Pons (tissue), 1 donor: ENCODE data around the gene ADAMTS17.

Experiments
- DNase-seq: peaks from one replicate; pipeline ENCODE4 v3.0.0-alpha.2; 2016; ENCODE audit warnings: low spot score

The ADAMTS17 gene

DNA sequence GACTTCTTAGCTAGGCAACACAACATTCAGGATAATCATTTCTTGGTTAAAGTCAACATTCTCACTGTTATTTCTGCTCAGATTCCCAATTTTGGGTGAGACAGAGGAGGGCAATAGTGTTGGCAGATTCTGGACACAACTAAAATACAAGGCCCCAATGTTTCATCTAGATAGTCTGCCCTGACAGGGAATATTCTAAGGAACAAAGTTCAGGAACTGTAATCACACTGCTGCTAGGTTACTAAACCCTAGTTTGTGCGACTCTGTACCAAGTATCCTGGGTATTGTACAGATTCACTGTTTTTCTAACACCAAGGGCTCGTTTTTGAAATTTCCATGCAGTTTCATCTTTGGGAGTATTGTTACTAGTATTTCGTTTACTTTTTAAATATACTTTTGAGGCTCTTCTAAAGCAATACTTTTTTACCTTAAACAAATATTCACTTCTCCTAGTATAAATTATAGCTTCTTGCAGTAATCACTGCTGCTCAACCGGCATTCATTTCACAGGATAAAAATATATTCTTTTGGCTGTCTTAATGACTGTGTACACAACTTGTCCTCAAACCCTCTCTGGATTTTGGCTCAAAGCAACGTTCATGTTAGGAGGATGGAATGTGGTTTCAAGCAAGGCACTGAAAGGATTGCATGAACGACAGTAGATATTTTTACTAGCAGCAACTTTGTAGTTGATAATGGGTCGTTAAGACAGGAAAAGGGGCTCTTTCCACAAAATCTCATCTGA lies 167.4 kb downstream of the ADAMTS17 start:
- no peak for DNase-seq

DNA sequence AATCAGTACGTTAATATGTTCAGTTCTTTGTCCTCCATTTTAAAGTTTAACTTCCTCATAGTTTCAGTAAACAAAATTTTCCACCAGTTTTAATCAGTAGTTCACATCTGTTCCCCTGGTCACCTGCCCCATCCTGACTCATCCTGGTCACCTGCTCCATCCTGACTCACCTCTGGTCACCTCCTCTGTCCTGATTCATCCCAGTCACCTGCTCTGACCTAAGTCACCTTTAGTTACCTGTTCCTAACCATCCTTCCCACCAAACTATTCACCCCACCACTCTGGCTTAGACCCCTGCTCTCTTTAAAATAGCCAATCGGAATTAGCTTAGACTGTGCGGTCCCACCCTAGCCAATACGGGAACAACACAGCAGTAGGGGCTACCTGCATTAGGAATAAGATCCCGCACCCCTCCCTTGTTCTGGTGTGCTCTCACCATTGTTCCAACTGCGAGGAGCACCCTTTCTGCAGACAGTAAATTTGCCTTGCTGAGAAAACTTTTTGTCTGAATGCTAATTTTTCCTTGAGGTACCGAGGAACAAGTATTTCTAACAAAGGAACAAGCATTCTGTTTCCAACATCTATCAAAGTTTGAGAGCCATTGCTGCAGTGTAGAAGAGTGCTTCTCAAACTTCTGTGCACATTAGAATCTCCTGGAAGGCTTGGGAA lies 169.3 kb downstream of the ADAMTS17 start:
- no peak for DNase-seq

DNA sequence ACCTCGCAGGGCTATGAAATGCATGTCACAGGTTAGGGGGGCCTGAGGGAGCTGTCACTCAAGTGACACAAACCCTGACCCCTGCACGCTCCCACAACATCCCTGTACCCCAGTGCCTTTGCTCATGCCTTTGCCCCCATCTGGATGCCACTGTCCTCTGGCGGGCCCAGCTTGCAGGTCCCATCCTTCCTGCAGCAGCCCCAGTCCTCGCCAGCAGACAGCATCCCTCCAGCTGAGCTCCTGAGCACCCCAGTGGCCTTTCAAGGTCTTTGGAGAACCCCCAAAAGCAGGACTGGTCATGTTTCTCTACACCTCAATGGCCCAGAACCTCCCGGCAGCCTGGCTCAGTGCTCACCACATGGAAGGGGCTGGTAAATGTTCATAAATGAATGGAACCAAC lies 170.4 kb downstream of the ADAMTS17 start:
- DNase-seq, result no peak

DNA sequence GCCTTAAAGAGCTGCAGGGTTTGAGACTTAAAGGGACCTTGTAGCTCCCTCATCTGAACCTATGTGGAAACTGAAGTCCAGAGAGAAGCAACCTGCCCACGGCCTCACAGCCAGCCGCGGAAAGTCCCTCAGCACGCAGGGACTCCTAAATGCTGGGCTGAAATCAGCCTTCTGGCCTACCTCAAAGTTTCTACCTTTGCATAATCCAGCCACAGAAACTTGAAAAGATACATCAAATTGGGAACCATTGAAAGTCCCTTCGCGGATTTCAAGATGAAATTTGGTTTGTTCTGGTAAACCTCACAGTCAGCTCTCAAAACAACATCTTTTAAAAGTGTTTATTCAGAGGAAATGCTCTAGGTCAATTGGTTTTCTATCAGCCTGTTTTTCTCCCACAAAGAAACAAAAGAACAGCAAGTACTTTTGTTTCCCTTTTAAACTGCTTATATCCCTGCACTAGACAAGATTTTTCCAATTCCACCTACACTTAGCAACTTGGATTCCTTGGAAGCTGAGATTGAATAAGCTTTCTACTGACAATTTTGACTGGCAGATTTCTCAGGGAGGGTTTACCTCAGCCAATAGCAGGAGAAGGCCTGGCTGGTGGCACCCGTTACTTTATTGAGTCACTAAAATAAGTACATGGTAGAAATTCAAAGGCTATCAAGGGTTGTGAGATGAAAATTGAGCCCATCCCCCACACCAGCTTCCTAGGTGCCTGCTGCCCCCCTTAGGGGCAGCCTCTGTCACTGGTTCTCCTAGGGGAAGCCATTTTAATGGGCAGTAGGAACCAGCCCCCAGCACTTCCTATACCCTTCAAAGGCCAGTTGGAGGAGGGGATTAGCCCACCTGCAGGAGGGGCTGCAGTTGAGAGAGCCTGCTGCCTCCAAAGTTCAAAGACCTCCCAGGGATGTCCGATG lies 171.2 kb downstream of the ADAMTS17 start:
- DNase-seq, result no peak

DNA sequence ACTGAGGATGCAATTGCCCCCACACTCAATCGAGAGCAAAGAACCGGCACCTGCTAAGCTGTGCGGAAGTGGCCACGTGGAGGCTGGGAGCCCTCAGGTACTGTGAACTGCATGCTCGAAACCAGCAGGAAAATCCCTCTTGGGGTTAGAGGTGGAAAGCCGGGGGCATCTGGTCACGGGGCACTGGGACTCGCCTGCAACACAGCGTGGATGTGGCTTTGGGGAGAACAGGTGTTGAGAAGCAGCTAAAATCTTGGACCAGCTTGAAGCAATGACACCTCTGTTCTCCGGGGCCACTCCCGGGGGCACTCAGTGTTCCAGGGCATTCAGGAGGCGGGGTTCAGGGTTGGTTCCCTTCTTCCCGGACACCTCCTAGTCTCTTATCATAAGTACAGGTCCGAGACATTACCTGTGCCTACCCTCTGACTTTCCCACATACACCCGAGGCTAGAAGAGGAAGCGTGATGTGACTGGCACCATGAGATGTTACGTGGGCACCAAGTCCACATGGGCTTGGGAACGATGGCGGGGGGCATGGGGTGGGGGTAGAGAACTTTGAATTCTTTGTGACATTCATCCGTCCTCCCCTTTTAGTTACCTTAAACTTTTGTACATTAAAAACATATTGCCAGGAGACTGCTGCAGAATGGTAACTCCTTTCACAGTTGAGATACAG lies 172.0 kb downstream of the ADAMTS17 start:
- no peak for DNase-seq

DNA sequence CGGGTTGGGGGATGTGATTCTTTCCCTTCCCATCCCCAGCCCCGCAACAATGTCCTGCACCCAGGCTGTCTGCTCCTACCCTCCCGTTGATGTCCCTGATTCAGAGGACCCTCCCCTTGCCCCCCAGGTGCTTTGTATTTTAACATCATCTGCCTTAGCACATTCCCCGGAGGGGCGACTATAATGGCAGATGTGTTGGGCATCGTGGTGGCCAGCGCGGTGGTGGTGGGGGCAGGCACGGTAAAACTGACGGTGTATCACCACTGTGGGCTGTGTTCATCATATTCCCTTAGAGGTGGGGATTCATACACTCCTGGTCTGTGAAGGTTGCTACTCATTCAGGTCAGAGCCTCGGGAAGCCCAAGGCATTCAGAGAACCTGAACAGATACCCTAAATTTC lies 173.0 kb downstream of the ADAMTS17 start:
- no peak for DNase-seq

DNA sequence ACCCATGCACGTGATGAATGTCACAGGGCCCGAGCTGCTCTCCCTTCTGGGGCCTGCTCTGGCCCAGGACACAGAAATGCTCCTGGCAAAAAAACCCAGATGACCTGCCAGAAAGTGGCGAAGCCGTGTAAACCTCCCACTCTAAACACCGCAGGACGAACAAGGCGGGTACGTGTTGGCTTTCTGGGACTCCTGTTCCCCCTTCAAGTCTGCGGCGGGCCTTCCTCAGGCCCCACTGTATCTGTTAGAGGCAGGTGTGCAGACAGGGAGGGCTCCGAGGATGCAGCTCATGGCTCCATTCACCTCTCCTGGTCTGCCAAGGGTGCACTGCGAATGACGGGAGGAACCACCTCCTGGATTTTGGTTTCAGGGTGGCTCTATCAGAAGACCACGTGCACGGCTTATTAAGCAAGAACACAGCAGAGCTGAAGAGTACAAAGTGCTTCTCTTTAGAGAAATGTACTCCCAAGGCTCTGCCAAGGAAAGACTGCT lies 173.8 kb downstream of the ADAMTS17 start:
- peak; percentile 3 for DNase-seq

DNA sequence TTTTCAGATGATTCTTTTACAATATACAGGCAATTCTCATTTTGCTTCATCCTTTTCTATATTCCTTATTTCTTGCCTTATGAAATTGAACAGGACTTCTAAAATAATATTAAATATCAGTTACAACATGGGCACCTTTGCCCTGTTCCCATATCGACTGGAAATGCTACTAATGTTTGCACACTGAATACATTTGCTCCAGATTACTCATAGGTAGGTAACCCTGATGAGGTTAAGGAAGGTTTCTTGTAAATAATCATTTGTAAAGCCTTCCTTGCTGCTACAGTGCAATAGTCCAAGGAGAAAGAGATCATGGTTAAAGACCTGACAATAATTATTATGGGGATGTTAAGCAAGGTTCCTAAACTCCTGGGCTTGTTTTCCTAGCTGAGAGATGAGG lies 175.5 kb downstream of the ADAMTS17 start:
- DNase-seq, result no peak

DNA sequence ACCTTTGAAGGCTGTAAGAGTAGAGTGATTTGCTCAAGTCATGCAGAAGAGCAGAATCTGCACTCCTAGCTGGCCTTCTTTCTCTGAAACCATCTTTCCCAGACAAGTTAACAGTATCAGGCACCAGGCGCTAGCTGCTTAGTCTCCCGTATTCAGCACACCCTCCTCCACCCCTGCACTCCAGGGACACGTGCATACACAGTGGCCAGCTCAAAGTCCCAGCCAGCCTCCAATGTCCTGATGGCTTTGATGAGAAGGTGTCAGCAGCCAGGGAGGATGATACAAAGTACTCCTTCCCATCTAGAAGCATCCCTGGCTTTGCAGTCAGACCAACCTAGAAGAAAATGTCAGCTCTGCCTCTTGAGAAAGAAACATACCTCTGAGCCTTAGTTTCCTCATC lies 177.8 kb downstream of the ADAMTS17 start:
- DNase-seq, result no peak

DNA sequence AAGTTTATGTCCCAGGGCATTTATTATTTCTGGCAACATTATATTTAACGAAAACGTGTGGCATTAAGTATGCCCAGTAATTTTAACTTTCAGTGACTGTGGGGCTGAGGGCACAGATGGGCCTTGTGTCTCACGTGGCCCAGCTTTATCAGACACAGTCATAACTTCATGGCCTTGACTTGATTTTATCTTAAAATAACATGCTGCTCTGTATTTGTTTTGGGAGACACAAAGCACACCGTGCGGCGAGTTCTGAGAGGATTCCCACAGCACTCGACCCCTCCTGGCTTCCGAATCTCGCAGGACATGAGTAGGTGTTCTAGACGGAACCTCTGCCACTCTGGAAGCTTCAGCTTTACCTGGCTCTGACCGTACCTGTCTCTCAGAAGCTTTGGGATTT lies 180.8 kb downstream of the ADAMTS17 start:
- DNase-seq, result no peak

DNA sequence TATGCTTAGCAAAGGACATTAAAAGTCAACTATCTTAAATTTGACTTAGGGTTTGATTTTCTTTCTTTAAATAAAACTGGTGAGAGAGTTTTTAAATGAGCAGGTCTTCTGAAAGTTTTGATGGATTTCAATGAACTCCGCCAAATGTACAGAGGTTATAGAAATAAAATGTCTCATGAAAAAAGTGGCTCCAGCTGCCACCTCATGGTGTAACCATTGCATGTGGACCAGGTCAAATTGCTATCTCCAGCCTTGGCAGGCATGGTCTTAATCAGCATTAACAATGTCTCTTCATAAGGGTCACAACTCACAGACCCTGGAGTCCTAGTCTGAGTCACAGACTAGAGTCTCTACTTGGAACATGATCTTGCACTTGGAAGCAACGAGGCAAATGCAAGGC lies 182.3 kb downstream of the ADAMTS17 start:
- DNase-seq, result no peak

DNA sequence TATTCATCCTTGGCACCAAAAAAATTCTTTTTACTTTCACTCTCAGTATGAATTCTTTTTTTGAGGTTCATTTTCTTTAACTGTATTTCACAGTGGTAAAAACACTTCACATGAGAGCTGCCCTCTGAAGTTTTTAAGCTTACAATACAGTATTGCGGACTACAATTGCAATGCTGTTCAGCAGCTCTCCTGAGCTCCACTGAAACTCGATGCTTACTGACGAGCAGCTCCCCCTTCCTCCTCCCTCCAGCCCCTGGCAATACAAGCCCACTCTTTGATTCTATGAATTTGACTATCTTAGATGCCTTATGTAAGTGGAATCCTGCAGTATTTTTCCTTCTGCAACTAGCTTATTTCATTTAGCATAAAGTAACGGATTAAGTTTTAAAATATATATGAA lies 183.4 kb downstream of the ADAMTS17 start:
- no peak for DNase-seq

DNA sequence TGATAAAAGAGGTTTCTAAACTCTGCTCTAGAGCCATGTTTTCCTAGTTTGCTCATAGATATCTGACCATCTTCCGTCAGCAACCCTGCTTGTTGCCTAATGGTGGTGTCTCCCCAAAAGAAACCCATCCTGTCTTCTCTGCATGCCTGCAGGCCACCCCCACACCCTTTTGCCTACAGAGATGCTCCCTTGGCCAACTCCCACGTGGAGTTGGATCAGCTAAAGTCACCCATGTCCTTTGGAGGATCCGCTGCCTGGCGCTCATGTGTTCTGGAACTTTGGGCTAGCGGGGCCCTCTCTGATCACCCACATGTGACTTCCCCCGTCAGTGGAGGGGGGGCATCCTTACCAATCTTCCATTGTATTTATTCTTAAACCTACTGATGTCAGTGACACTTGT lies 185.6 kb downstream of the ADAMTS17 start:
- no peak for DNase-seq

DNA sequence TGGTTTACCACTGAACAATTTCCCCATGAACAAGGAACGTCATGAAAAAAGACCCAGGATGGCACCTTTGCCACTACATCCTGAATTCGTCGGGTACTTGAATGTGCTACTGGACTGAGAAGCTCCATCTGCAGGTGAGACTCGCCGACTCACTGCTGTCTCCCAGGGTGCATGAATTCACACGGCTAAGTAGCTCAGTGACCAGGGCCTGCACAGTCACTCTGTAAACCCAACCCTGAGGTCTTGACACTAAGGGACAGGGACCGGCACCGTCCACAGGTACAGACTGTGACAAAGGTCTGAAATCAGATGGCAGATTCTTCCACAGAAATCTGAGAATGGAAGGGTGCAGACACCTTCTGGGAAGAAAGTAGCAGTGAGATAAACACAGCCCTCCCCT lies 187.4 kb downstream of the ADAMTS17 start:
- DNase-seq, result no peak

DNA sequence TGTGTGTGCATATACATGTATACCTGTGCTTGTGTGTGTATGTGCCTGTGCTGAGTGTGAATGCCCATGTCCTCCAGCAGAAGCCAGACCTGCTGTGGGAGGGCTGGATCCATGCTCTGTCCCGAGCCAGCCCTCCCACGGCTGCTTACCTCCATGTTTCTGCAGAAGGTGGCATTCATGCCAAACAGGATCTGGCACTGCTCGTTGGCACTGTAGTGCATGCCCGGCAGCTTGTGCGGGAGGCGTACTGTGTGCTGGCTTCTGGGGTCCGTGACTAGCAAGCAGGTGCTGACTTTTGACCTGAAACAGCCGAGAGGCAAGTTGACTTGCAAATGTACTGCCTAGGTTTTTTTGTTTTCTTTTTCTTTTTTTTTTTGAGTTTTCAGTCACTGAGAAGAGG lies 189.3 kb downstream of the ADAMTS17 start:
- DNase-seq, result no peak

DNA sequence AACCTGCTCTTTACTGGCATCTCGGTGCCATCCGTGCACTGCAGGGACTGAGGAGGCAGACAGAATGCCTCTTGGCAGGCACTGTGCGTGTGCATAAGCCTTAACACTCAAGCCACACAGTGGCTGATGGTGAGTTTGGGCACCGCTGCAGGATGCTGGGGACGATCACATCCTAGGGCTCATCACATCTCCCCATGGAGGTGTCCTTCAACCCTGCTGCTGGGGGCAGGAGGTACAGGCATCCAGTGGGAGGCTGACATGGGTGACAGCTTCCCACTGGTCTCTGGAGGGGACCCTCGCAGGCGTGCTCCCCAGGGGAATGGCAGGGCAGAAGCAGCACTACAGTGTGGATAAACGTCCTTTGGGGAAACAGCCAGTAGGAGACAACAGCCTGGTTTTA lies 190.9 kb downstream of the ADAMTS17 start:
- DNase-seq, result no peak

DNA sequence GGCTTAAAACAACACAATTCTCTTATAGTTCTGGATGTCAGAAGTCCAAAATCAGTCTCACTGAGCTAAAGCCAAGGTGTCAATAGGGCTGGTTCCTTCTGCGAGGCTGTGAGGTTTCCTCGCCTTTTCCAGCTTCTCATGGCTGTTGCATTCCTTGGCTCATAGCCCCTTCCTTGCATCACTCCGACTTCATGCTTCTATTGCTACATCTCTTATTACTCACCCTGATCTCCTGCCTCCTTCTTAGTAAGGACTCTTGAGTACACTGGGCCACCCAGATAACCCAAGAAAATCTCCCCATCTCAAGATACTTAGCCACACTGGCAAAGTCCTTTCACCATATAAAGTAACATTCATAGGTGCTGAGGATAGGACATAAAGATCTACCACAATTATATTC lies 193.9 kb downstream of the ADAMTS17 start:
- DNase-seq, result no peak

DNA sequence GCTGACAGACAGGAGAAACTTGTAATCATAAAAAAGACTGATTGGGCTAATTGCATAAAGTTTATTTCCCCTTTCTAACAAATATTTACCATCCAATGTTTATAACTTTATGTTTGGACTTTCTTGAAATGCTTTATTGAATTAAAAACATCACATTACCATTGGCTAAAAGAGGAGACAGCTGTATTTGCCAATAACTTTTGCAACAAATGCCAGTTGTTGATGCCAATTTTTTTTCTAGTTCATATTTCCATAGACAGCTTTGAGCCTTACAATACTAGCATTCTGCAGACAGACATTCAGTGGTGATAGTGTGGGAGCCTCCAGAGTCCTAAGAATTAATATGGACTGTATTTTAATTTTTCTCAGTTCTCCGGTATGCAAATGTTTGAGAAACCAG lies 198.4 kb downstream of the ADAMTS17 start:
- DNase-seq, result no peak

DNA sequence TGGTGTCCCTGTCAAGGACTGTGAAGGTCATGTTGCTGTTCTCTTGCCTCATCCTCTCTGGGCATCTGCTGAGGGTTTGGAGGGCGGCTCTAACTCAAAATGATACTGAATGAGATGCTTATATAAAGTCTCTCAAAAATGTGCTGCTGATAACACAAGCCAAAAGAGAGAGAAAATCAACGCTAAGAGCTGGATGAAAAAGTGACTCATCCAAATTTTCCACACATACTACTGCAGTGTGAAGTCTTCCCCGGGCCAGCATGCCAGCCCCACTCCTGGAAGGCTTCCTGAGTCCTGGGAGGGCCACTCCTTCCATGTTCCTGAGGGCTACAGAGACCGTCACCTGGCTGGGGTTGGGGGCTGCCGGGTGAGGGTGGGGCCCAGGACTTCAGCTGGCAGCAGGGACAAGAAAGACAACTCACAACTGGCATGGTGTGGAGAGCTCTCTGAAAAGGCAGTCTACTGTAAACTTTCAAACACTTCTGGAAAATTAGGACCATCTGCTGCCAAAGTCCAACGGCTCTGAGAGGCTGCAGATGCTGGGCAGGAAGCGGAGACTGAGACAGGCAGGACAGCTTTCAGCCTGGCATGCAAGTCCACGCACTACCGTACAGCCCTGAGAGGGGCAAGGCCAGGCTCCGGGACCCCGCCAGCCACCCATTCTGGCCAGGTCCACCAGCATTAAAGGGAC lies 200.3 kb downstream of the ADAMTS17 start:
- no peak for DNase-seq

DNA sequence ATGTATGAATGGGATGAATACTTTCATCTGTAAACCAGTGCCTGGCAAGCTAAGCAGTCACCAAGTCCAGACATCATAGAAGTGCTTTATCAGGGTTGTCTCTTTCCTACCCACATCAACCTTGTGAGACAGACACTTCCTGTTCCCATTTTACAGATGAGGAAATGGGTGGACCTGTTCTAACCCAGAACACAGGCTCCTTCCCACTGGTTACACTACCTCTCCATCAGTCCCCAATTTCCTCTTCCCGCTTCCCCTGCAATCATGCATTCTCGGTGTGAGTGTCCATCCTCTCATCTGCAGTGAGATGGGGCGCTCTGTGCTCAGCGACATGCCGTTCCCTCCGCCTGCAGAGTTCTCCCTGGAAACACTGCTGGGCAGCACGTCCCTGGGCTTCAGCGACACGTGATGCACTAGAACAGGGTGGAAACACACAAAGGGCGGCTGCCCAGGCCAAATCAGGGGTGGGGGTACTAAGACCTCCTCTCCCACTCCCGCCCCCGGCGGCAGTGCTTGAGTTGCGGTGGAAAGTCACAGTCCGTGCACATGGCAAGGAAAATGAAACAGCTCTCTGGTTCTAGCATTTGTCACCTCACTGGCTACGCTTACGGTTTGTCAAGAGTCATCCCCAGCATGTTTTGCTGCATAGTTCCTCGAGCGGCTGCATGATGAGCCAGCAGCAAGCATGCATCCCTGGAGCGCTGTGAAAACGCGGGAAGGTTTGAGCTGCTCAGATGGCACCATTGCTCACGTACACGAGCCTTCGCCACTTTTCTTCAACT lies 201.1 kb downstream of the ADAMTS17 start:
- DNase-seq, result peak; percentile 79

DNA sequence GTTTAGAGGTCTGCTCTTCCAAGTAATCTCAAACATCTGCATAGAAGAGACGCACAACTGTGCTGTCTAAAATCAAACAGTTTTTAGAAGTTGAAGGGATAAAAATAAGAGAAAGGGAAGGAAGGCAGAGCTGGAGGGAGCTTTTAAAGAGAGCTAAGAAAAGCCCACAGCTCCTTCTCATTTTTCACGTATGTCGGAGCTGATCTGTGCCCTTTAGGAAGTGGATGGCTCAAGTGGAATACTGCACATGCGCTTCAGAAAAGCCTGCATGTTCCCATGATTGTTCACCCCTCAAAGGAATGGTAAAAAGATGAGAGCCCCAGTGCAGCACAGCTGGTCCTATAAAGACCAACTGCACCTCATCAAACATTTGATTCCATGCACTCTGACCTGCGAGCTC lies 207.2 kb downstream of the ADAMTS17 start:
- peak; percentile 50 for DNase-seq
